ENCODE results near the gene RIBC2.
"Not testable (repeated sequence)": the region's sequence is repeated elsewhere in the genome, so short reads cannot be mapped to it uniquely, and the experiment has no call there.

The RIBC2 gene

GRCh38 chr22:45448431-45448830, 34.9 kb downstream of the RIBC2 start:
- H2BK12ac ChIP-seq (ENCODE audit: low read length in 2 of 2): peak overlapping the region; percentile 41 to 67
- no peak overlapping the region for H2BK15ac ChIP-seq (ENCODE audit: low read depth, poor library complexity, severe bottlenecking)
- H4K8ac ChIP-seq (ENCODE audit: low read length): no peak overlapping the region
- no peak overlapping the region for H3K23ac ChIP-seq (ENCODE audit: low read length in 2 of 2)
- H3K4me3 ChIP-seq (ENCODE audit: insufficient read depth in 1 of 2, low read depth in 1 of 2, low read length in 2 of 2): no peak overlapping the region
- H4K91ac ChIP-seq (ENCODE audit: low read length): peak overlapping the region; percentile 22
- H3K27me3 ChIP-seq (ENCODE audit: control insufficient read depth in 1 of 2, insufficient read depth in 1 of 2, low read length in 2 of 2): no peaks in the 10 kb centered on the region
- H3K4me2 ChIP-seq (ENCODE audit: low read length, poor library complexity, severe bottlenecking): no peak overlapping the region
- DNase-seq: no peak
- WGBS: 82% methylated on average over 9 of the region's 9 CpGs
- H3K14ac ChIP-seq (ENCODE audit: low read length in 2 of 2): no peak overlapping the region
- H2AFZ ChIP-seq (ENCODE audit: low read depth, low read length): no peak overlapping the region
- no peak overlapping the region for H3K9ac ChIP-seq (ENCODE audit: low read length)
- H3K18ac ChIP-seq (ENCODE audit: low read depth in 1 of 2, low read length in 2 of 2): peak overlapping the region in 1 of 2 experiments; percentile 1
- no peak overlapping the region for H2BK120ac ChIP-seq (ENCODE audit: low read depth, low read length)
- no peak overlapping the region for H2BK5ac ChIP-seq (ENCODE audit: low read depth, low read length, poor library complexity, severe bottlenecking)
- H3K79me1 ChIP-seq (replicated peaks; ENCODE audit: low read length, poor library complexity, severe bottlenecking): no peaks in the 10 kb centered on the region
- peaks cover 10% of the 10 kb centered on the region for H3K4me1 ChIP-seq (ENCODE audit: control insufficient read depth, insufficient read depth, low read depth, low read length)
- H3K27ac ChIP-seq (ENCODE audit: low read length, poor library complexity, severe bottlenecking): no peak overlapping the region
- H2AK5ac ChIP-seq (ENCODE audit: low read length, severe bottlenecking): no peak overlapping the region
- H3K9me3 ChIP-seq (ENCODE audit: control insufficient read depth, low read length): no peaks in the 10 kb centered on the region
- no peaks in the 10 kb centered on the region for H3K36me3 ChIP-seq (ENCODE audit: control insufficient read depth in 1 of 2, insufficient read depth in 2 of 2, low read depth in 1 of 2, low read length in 2 of 2)
- H3K4ac ChIP-seq (ENCODE audit: low read depth in 1 of 2, low read length in 2 of 2): no peak overlapping the region

GRCh38 chr22:45449442-45449841, 35.9 kb downstream of the RIBC2 start:
- WGBS: 100% methylated on average over 3 of the region's 5 CpGs

GRCh38 chr22:45450101-45450785, 36.8 kb downstream of the RIBC2 start:
- H3K27ac ChIP-seq (ENCODE audit: low read length, poor library complexity, severe bottlenecking): no peak overlapping the region
- DNase-seq: no peak
- peak overlapping the region; percentile 60 for H3K9ac ChIP-seq (ENCODE audit: low read length)
- H2BK15ac ChIP-seq (ENCODE audit: low read depth, poor library complexity, severe bottlenecking): peak overlapping the region; percentile 15
- H3K4ac ChIP-seq (ENCODE audit: low read depth in 1 of 2, low read length in 2 of 2): peak overlapping the region in 1 of 2 experiments; percentile 57
- no peaks in the 10 kb centered on the region for H3K9me3 ChIP-seq (ENCODE audit: control insufficient read depth, low read length)
- no peak overlapping the region for H2AK5ac ChIP-seq (ENCODE audit: low read length, severe bottlenecking)
- H4K8ac ChIP-seq (ENCODE audit: low read length): no peak overlapping the region
- H3K18ac ChIP-seq (ENCODE audit: low read depth in 1 of 2, low read length in 2 of 2): peak overlapping the region in 1 of 2 experiments; percentile 82
- H3K23ac ChIP-seq (ENCODE audit: low read length in 2 of 2): no peak overlapping the region
- H3K4me2 ChIP-seq (ENCODE audit: low read length, poor library complexity, severe bottlenecking): no peak overlapping the region
- peak overlapping the region in 1 of 2 experiments; percentile 78 for H3K14ac ChIP-seq (ENCODE audit: low read length in 2 of 2)
- H3K4me1 ChIP-seq (ENCODE audit: control insufficient read depth, insufficient read depth, low read depth, low read length): peaks cover 10% of the 10 kb centered on the region
- WGBS: 91% methylated on average over 14 of the region's 16 CpGs
- no peak overlapping the region for H3K4me3 ChIP-seq (ENCODE audit: insufficient read depth in 1 of 2, low read depth in 1 of 2, low read length in 2 of 2)
- no peak overlapping the region for H2AFZ ChIP-seq (ENCODE audit: low read depth, low read length)
- peak overlapping the region; percentile 42 for H2BK120ac ChIP-seq (ENCODE audit: low read depth, low read length)
- H2BK5ac ChIP-seq (ENCODE audit: low read depth, low read length, poor library complexity, severe bottlenecking): no peak overlapping the region
- H4K91ac ChIP-seq (ENCODE audit: low read length): peak overlapping the region; percentile 23
- H3K36me3 ChIP-seq (ENCODE audit: control insufficient read depth in 1 of 2, insufficient read depth in 2 of 2, low read depth in 1 of 2, low read length in 2 of 2): no peaks in the 10 kb centered on the region
- H2BK12ac ChIP-seq (ENCODE audit: low read length in 2 of 2): peak overlapping the region in 1 of 2 experiments; percentile 97
- no peaks in the 10 kb centered on the region for H3K27me3 ChIP-seq (ENCODE audit: control insufficient read depth in 1 of 2, insufficient read depth in 1 of 2, low read length in 2 of 2)
- no peaks in the 10 kb centered on the region for H3K79me1 ChIP-seq (replicated peaks; ENCODE audit: low read length, poor library complexity, severe bottlenecking)

More at GRCh38 chr22:45449442-45449841, 35.9 kb downstream of the RIBC2 start:
- H2BK15ac ChIP-seq (ENCODE audit: low read depth, poor library complexity, severe bottlenecking); H3K4me3 ChIP-seq (ENCODE audit: insufficient read depth in 1 of 2, low read depth in 1 of 2, low read length in 2 of 2); H2BK5ac ChIP-seq (ENCODE audit: low read depth, low read length, poor library complexity, severe bottlenecking); H3K14ac ChIP-seq (ENCODE audit: low read length in 2 of 2); H3K4me2 ChIP-seq (ENCODE audit: low read length, poor library complexity, severe bottlenecking); H3K36me3 ChIP-seq (ENCODE audit: control insufficient read depth in 1 of 2, insufficient read depth in 2 of 2, low read depth in 1 of 2, low read length in 2 of 2); DNase-seq; H3K9me3 ChIP-seq (ENCODE audit: control insufficient read depth, low read length); H2AK5ac ChIP-seq (ENCODE audit: low read length, severe bottlenecking); H4K8ac ChIP-seq (ENCODE audit: low read length); H3K18ac ChIP-seq (ENCODE audit: low read depth in 1 of 2, low read length in 2 of 2); H3K9ac ChIP-seq (ENCODE audit: low read length); H3K23ac ChIP-seq (ENCODE audit: low read length in 2 of 2); H3K79me1 ChIP-seq (replicated peaks; ENCODE audit: low read length, poor library complexity, severe bottlenecking); H3K27ac ChIP-seq (ENCODE audit: low read length, poor library complexity, severe bottlenecking); H4K91ac ChIP-seq (ENCODE audit: low read length); H3K27me3 ChIP-seq (ENCODE audit: control insufficient read depth in 1 of 2, insufficient read depth in 1 of 2, low read length in 2 of 2); H2AFZ ChIP-seq (ENCODE audit: low read depth, low read length); H2BK12ac ChIP-seq (ENCODE audit: low read length in 2 of 2); H2BK120ac ChIP-seq (ENCODE audit: low read depth, low read length); H3K4ac ChIP-seq (ENCODE audit: low read depth in 1 of 2, low read length in 2 of 2): not testable (repeated sequence)
- peaks cover 10% of the 10 kb centered on the region for H3K4me1 ChIP-seq (ENCODE audit: control insufficient read depth, insufficient read depth, low read depth, low read length)

GRCh38 chr22:45450921-45451651, 37.6 kb downstream of the RIBC2 start:
- Histone ChIP-seq H2BK12ac (ENCODE audit: low read length in 2 of 2) (peak overlapping the region in 1 of 2 experiments; percentile 82), H3K9me3 (ENCODE audit: control insufficient read depth, low read length) (no peaks in the 10 kb centered on the region), H3K27me3 (ENCODE audit: control insufficient read depth in 1 of 2, insufficient read depth in 1 of 2, low read length in 2 of 2) (no peaks in the 10 kb centered on the region), H4K91ac (ENCODE audit: low read length) (no peak overlapping the region), H3K79me1 (replicated peaks; ENCODE audit: low read length, poor library complexity, severe bottlenecking) (no peaks in the 10 kb centered on the region), H3K4me3 (ENCODE audit: insufficient read depth in 1 of 2, low read depth in 1 of 2, low read length in 2 of 2) (peak overlapping the region in 1 of 2 experiments; percentile 34), H3K9ac (ENCODE audit: low read length) (peak overlapping the region; percentile 60), H3K4me2 (ENCODE audit: low read length, poor library complexity, severe bottlenecking) (no peak overlapping the region), H4K8ac (ENCODE audit: low read length) (peak overlapping the region; percentile 59), H2BK120ac (ENCODE audit: low read depth, low read length) (peak overlapping the region; percentile 57), H3K27ac (ENCODE audit: low read length, poor library complexity, severe bottlenecking) (no peak overlapping the region), H3K18ac (ENCODE audit: low read depth in 1 of 2, low read length in 2 of 2) (peak overlapping the region; percentile 50 to 67), H3K36me3 (ENCODE audit: control insufficient read depth in 1 of 2, insufficient read depth in 2 of 2, low read depth in 1 of 2, low read length in 2 of 2) (no peaks in the 10 kb centered on the region), H3K4ac (ENCODE audit: low read depth in 1 of 2, low read length in 2 of 2) (peak overlapping the region in 1 of 2 experiments; percentile 54), H2AFZ (ENCODE audit: low read depth, low read length) (no peak overlapping the region), H2BK5ac (ENCODE audit: low read depth, low read length, poor library complexity, severe bottlenecking) (no peak overlapping the region), H2AK5ac (ENCODE audit: low read length, severe bottlenecking) (no peak overlapping the region), H2BK15ac (ENCODE audit: low read depth, poor library complexity, severe bottlenecking) (no peak overlapping the region), H3K23ac (ENCODE audit: low read length in 2 of 2) (no peak overlapping the region), H3K14ac (ENCODE audit: low read length in 2 of 2) (no peak overlapping the region), H3K4me1 (ENCODE audit: control insufficient read depth, insufficient read depth, low read depth, low read length) (peaks cover 10% of the 10 kb centered on the region)
- DNase-seq: peak; percentile 77
- WGBS: 50% methylated on average over 12 of the region's 12 CpGs
